GM21447 (cell line): Measurements from ENCODE around the gene NAAA.
A peak's percentile ranks its signal among the peaks of the same experiment; 100 is the strongest.
"Not testable (repeated sequence)": the region's sequence is repeated elsewhere in the genome, so short reads cannot be mapped to it uniquely, and the experiment has no call there.

Experiments used
- ATAC-seq: cut with Tn5 transposase; IDR thresholded peaks from one replicate; pipeline ENCODE4 v1.9.1; 2021; ENCODE audit not compliant: unreplicated experiment

NAAA gene

GRCh38 chr4:75920327-75920726, 20.5 kb downstream of the NAAA start:
- ATAC-seq: no peak

GRCh38 chr4:75919920-75920319, 20.9 kb downstream of the NAAA start:
- ATAC-seq: no peak

GRCh38 chr4:75916091-75916661, 24.6 kb downstream of the NAAA start:
- ATAC-seq: no peak

- ATAC-seq: no peak
Measured at GRCh38 chr4:75912968-75913367, 27.8 kb downstream of the NAAA start.

GRCh38 chr4:75910831-75911230, 30.0 kb downstream of the NAAA start:
- ATAC-seq: not testable (repeated sequence)

- ATAC-seq: no peak
Measured at GRCh38 chr4:75909405-75909804, 31.4 kb downstream of the NAAA start.

- ATAC-seq: no peak
Measured at GRCh38 chr4:75908555-75908954, 32.3 kb downstream of the NAAA start.

- no peak for ATAC-seq
Measured at GRCh38 chr4:75907966-75908365, 32.8 kb downstream of the NAAA start.

GRCh38 chr4:75904076-75904475, 36.7 kb downstream of the NAAA start:
- ATAC-seq: no peak

- ATAC-seq: no peak
Measured at GRCh38 chr4:75902352-75902751, 38.5 kb downstream of the NAAA start, which contains the start of gene PPEF2. TSS of gene PPEF2 (minus strand) at chr4:75902452. CDS start at chr4:75896325, 6,127 bp downstream.

- ATAC-seq: no peak
Measured at GRCh38 chr4:75898536-75898935, 42.3 kb downstream of the NAAA start.

- ATAC-seq: peak; percentile 65
Measured at GRCh38 chr4:75895744-75896314, 45.0 kb downstream of the NAAA start.

- ATAC-seq: no peak
Measured at GRCh38 chr4:75892508-75892907, 48.3 kb downstream of the NAAA start.

GRCh38 chr4:75891611-75892010, 49.2 kb downstream of the NAAA start:
- ATAC-seq: no peak

GRCh38 chr4:75889537-75890199, 51.1 kb downstream of the NAAA start:
- no peak for ATAC-seq

- ATAC-seq: no peak
Measured at GRCh38 chr4:75886104-75886503, 54.7 kb downstream of the NAAA start.

- no peak for ATAC-seq
Measured at GRCh38 chr4:75881476-75881875, 59.3 kb downstream of the NAAA start.

- no peak for ATAC-seq
Measured at GRCh38 chr4:75880278-75880677, 60.5 kb downstream of the NAAA start.

- ATAC-seq: no peak
Measured at GRCh38 chr4:75878246-75878756, 62.5 kb downstream of the NAAA start.

GRCh38 chr4:75876218-75876617, 64.6 kb downstream of the NAAA start:
- ATAC-seq: no peak

- no peak for ATAC-seq
Measured at GRCh38 chr4:75869100-75869499, 71.7 kb downstream of the NAAA start.

GRCh38 chr4:75867130-75867529, 73.7 kb downstream of the NAAA start:
- ATAC-seq: no peak
